ENCODE data around the gene ATF4.

GRCh38 chr22:39530692-39531331 lies 10.4 kb downstream of the ATF4 start:
- TF ChIP-seq, protein P1, sequence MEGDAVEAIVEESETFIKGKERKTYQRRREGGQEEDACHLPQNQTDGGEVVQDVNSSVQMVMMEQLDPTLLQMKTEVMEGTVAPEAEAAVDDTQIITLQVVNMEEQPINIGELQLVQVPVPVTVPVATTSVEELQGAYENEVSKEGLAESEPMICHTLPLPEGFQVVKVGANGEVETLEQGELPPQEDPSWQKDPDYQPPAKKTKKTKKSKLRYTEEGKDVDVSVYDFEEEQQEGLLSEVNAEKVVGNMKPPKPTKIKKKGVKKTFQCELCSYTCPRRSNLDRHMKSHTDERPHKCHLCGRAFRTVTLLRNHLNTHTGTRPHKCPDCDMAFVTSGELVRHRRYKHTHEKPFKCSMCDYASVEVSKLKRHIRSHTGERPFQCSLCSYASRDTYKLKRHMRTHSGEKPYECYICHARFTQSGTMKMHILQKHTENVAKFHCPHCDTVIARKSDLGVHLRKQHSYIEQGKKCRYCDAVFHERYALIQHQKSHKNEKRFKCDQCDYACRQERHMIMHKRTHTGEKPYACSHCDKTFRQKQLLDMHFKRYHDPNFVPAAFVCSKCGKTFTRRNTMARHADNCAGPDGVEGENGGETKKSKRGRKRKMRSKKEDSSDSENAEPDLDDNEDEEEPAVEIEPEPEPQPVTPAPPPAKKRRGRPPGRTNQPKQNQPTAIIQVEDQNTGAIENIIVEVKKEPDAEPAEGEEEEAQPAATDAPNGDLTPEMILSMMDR (IDR thresholded peaks at IDR 0.05), result peak in 1 of 4 experiments; percentile 27
- no peak for TF ChIP-seq POLR2AphosphoS5 (IDR thresholded peaks at IDR 0.05)
- no peak for TF ChIP-seq POLR2A (IDR thresholded peaks at IDR 0.05)
